HEK293 (cell line): ENCODE results near the gene RTKN2.

Experiments used
- CTCF ChIA-PET: fragments of 350-600 bp; formaldehyde crosslinking; extraction: SDS; loops from one replicate; lab custom pipeline; 2021; ENCODE audit warnings: antibody characterized with exemption; lab: Yijun Ruan, JAX
- POLR2A ChIA-PET: fragments of 300-600 bp; formaldehyde crosslinking; extraction: SDS; loops from one replicate; lab custom pipeline; 2020; ENCODE audit warnings: antibody characterized with exemption, inconsistent platforms; lab: Yijun Ruan, JAX
- H3K27ac ChIP-seq: fragments of 200-500 bp; sonication (Bioruptor generic); 2 replicates; pipeline ENCODE4 v1.5.1; 2014; ENCODE audit warnings: low read depth, low read length, control low read depth, inconsistent platforms; ENCODE audit errors: extremely low read depth
- H3K36me3 ChIP-seq, 2 experiments: fragments of 200-500 bp in 1 of 2; sonication (Bioruptor generic) in 1 of 2; 1 replicate in 1 of 2; 2 replicates in 1 of 2; pipeline ENCODE4 v1.5.1; 2014 to 2017; ENCODE audit warnings: inconsistent platforms in 2 of 2, low read length in 2 of 2; ENCODE audit not compliant: control insufficient read depth in 2 of 2, insufficient read depth in 1 of 2
- H3K4me1 ChIP-seq: fragments of 200-500 bp; sonication (Bioruptor generic); 2 replicates; pipeline ENCODE4 v1.5.1; 2014; ENCODE audit warnings: mild to moderate bottlenecking, low read length, inconsistent platforms; ENCODE audit not compliant: control insufficient read depth, insufficient read depth
- H3K4me3 ChIP-seq: 2 replicates; pipeline ENCODE4 v1.5.1; 2011; ENCODE audit warnings: low read depth, mild to moderate bottlenecking, control low read depth, low read length, moderate library complexity
- H3K9me3 ChIP-seq: fragments of 200-500 bp; sonication (Bioruptor generic); 2 replicates; pipeline ENCODE4 v1.5.1; 2014; ENCODE audit warnings: low read depth, low read length, inconsistent platforms; ENCODE audit not compliant: control insufficient read depth, insufficient read depth
- BCL11A ChIP-seq: fragments of 450-650 bp; formaldehyde crosslinking; IDR thresholded peaks from 2 replicates; pipeline ENCODE4 v1.5.1; 2016; ENCODE audit warnings: low read depth, missing biosample characterization, missing genetic modification characterization
- EGR2 ChIP-seq: fragments of 450-650 bp; formaldehyde crosslinking; IDR thresholded peaks from 2 replicates; pipeline ENCODE4 v1.5.1; 2016; ENCODE audit warnings: low read depth, missing biosample characterization, missing genetic modification characterization
- PRDM2 ChIP-seq: fragments of 450-650 bp; formaldehyde crosslinking; IDR thresholded peaks from 2 replicates; pipeline ENCODE4 v1.5.1; 2016; ENCODE audit warnings: missing biosample characterization, missing genetic modification characterization, borderline replicate concordance
- RBAK ChIP-seq: fragments of 450-650 bp; formaldehyde crosslinking; IDR thresholded peaks from 2 replicates; pipeline ENCODE4 v1.5.1; 2016; ENCODE audit warnings: missing biosample characterization, missing genetic modification characterization
- YY1 ChIP-seq: fragments of 450-650 bp; formaldehyde crosslinking; IDR thresholded peaks from 2 replicates; pipeline ENCODE4 v1.5.1; 2018; ENCODE audit warnings: missing biosample characterization, missing genetic modification characterization
- YY2 ChIP-seq: fragments of 450-650 bp; formaldehyde crosslinking; IDR thresholded peaks from 2 replicates; pipeline ENCODE4 v1.5.1; 2016; ENCODE audit warnings: missing biosample characterization, missing genetic modification characterization
- ZBTB1 ChIP-seq: fragments of 450-650 bp; formaldehyde crosslinking; IDR thresholded peaks from 2 replicates; pipeline ENCODE4 v1.5.1; 2016; ENCODE audit warnings: missing biosample characterization, missing genetic modification characterization
- ZEB2 ChIP-seq: fragments of 450-650 bp; formaldehyde crosslinking; IDR thresholded peaks from 2 replicates; pipeline ENCODE4 v1.5.1; 2016; ENCODE audit warnings: missing biosample characterization, missing genetic modification characterization
- ZNF121 ChIP-seq: fragments of 450-650 bp; formaldehyde crosslinking; IDR thresholded peaks from 2 replicates; pipeline ENCODE4 v1.5.1; 2016; ENCODE audit warnings: missing biosample characterization, missing genetic modification characterization
- ZNF169 ChIP-seq: fragments of 450-650 bp; formaldehyde crosslinking; IDR thresholded peaks from 2 replicates; pipeline ENCODE4 v1.5.1; 2016; ENCODE audit warnings: missing biosample characterization, missing genetic modification characterization
- ZNF174 ChIP-seq: fragments of 450-650 bp; formaldehyde crosslinking; IDR thresholded peaks from 2 replicates; pipeline ENCODE4 v1.5.0; 2017; ENCODE audit warnings: missing biosample characterization, mild to moderate bottlenecking, missing genetic modification characterization
- ZNF426 ChIP-seq: fragments of 450-650 bp; formaldehyde crosslinking; IDR thresholded peaks from 2 replicates; pipeline ENCODE4 v1.5.1; 2017; ENCODE audit warnings: missing biosample characterization, missing genetic modification characterization, mild to moderate bottlenecking, inconsistent platforms, moderate library complexity
- ZNF433 ChIP-seq: fragments of 450-650 bp; formaldehyde crosslinking; IDR thresholded peaks from 2 replicates; pipeline ENCODE4 v1.5.1; 2016; ENCODE audit warnings: missing biosample characterization, missing genetic modification characterization, low read depth
- ZNF501 ChIP-seq: fragments of 450-650 bp; formaldehyde crosslinking; IDR thresholded peaks from 2 replicates; pipeline ENCODE4 v1.5.1; 2016; ENCODE audit warnings: missing biosample characterization, missing genetic modification characterization
- ZNF530 ChIP-seq: fragments of 450-650 bp; formaldehyde crosslinking; IDR thresholded peaks from 2 replicates; pipeline ENCODE4 v1.5.1; 2016; ENCODE audit warnings: low read depth, missing biosample characterization, missing genetic modification characterization
- ZNF600 ChIP-seq: fragments of 450-650 bp; formaldehyde crosslinking; IDR thresholded peaks from 2 replicates; pipeline ENCODE4 v1.5.1; 2016; ENCODE audit warnings: missing biosample characterization, missing genetic modification characterization
- ZNF654 ChIP-seq: fragments of 450-650 bp; formaldehyde crosslinking; IDR thresholded peaks from 2 replicates; pipeline ENCODE4 v1.5.1; 2016; ENCODE audit warnings: low read depth, missing biosample characterization, missing genetic modification characterization
- ZNF768 ChIP-seq: fragments of 450-650 bp; formaldehyde crosslinking; IDR thresholded peaks from 2 replicates; pipeline ENCODE4 v1.5.1; 2018; ENCODE audit warnings: missing biosample characterization, mild to moderate bottlenecking, missing genetic modification characterization
- ZNF837 ChIP-seq: fragments of 450-650 bp; formaldehyde crosslinking; IDR thresholded peaks from 2 replicates; pipeline ENCODE4 v1.5.1; 2016; ENCODE audit warnings: missing biosample characterization, missing genetic modification characterization
- ZNF843 ChIP-seq: fragments of 450-650 bp; formaldehyde crosslinking; IDR thresholded peaks from 2 replicates; pipeline ENCODE4 v1.5.1; 2016; ENCODE audit warnings: missing biosample characterization, missing genetic modification characterization
- ZSCAN16 ChIP-seq: fragments of 450-650 bp; formaldehyde crosslinking; IDR thresholded peaks from 2 replicates; pipeline ENCODE4 v1.5.1; 2016; ENCODE audit warnings: missing biosample characterization, missing genetic modification characterization
- TF ChIP-seq, protein P1 (sequence below): sonication (generic); formaldehyde crosslinking; IDR thresholded peaks from 2 replicates; pipeline ENCODE4 v1.8.1; 2022; ENCODE audit warnings: mild to moderate bottlenecking, moderate library complexity, missing genetic modification reagents

The RTKN2 gene

DNA sequence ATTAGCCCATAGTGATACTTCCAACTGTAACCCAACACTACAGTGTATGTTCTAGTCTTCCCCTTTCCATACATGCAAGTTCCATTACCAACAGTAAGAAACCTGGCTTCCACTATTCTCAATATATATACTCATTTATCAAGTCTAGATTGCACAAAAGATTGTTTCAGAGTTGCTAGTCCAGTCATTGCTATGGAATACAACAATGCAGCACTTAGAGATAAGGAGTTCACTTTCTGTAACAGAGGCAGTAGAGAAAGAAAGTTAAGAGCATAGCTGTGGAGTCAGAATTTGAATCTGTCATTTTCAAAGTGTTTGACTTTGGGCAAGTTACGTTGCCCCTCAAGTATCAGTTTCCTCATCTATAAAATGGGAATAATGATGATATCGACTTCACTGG, 90.1 kb downstream of the RTKN2 start:
- no peak overlapping the region for H3K27ac ChIP-seq
- H3K36me3 ChIP-seq = no peaks in the 10 kb centered on the region
- H3K4me1 ChIP-seq = no peaks in the 10 kb centered on the region
- H3K9me3 ChIP-seq = no peaks in the 10 kb centered on the region
- POLR2A ChIA-PET = no interaction called here
- CTCF ChIA-PET = no interaction called here
- H3K4me3 ChIP-seq = no peak overlapping the region
- no peak for TF ChIP-seq ZNF654 (tag by site-specific recombination)

DNA sequence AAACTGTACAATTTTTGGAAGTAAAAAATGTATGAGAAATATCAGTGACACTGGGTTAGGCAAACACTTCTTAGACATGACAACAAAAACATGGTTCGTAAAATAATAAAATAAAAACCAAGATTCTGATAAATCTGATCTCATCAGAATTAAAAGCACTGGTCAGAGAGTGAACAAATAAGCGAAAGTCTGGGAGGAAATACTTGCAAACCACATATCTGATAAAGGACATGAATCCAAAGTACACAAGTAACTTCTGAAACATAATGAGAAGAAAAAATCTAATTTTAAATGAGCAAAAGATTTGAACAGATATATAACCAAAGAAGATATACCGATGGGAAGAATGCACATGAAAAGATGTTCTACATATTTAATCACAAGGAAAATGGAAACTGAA, 91.5 kb downstream of the RTKN2 start:
- ChIA-PET POLR2A (no interaction called here), CTCF (no interaction called here)
- no peak overlapping the region for H3K4me3 ChIP-seq
- H3K4me1 ChIP-seq = no peaks in the 10 kb centered on the region
- no peak for TF ChIP-seq ZNF169 (tag by site-specific recombination)
- TF ChIP-seq, all 188 proteins: peak for 0
- H3K36me3 ChIP-seq = no peaks in the 10 kb centered on the region
- H3K27ac ChIP-seq = no peak overlapping the region
- no peaks in the 10 kb centered on the region for H3K9me3 ChIP-seq

GRCh38 chr10:62175251-62175650, 93.4 kb downstream of the RTKN2 start:
- CTCF ChIA-PET = interaction anchor here (0.7 kb wide), 1 partner anchor 70 kb away, joined by 3 read pairs; no protein-coding TSS in a partner anchor
- POLR2A ChIA-PET = no interaction called here

More at GRCh38 chr10:62175251-62175650, 93.4 kb downstream of the RTKN2 start:
- Histone ChIP-seq H3K4me3 (no peak overlapping the region), H3K4me1 (no peaks in the 10 kb centered on the region), H3K36me3 (no peaks in the 10 kb centered on the region), H3K27ac (no peak overlapping the region), H3K9me3 (no peaks in the 10 kb centered on the region)
- no peak for TF ChIP-seq ZNF174 (tag by site-specific recombination)
- no peak for TF ChIP-seq EGR2 (tag by site-specific recombination)
- TF ChIP-seq ZNF600 (tag by site-specific recombination) = no peak
- TF ChIP-seq RBAK = no peak
- TF ChIP-seq, protein P1, sequence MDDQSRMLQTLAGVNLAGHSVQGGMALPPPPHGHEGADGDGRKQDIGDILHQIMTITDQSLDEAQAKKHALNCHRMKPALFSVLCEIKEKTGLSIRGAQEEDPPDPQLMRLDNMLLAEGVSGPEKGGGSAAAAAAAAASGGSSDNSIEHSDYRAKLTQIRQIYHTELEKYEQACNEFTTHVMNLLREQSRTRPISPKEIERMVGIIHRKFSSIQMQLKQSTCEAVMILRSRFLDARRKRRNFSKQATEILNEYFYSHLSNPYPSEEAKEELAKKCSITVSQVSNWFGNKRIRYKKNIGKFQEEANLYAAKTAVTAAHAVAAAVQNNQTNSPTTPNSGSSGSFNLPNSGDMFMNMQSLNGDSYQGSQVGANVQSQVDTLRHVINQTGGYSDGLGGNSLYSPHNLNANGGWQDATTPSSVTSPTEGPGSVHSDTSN (CRISPR knock-in tag) = no peak
- no peak for TF ChIP-seq ZNF768
- no peak for TF ChIP-seq ZEB2 (tag by site-specific recombination)
- TF ChIP-seq BCL11A (tag by site-specific recombination) = no peak
- no peak for TF ChIP-seq ZNF837 (tag by site-specific recombination)
- no peak for TF ChIP-seq ZNF530
- no peak for TF ChIP-seq ZBTB1 (tag by site-specific recombination)
- TF ChIP-seq PRDM2 (tag by site-specific recombination) = no peak
- no peak for TF ChIP-seq YY2 (tag by site-specific recombination)
- no peak for TF ChIP-seq ZNF501 (tag by site-specific recombination)
- no peak for TF ChIP-seq ZNF843 (tag by site-specific recombination)
- TF ChIP-seq ZSCAN16 (tag by site-specific recombination) = no peak
- TF ChIP-seq ZNF121 (tag by site-specific recombination) = no peak
- TF ChIP-seq YY1 (tag by site-specific recombination) = no peak
- TF ChIP-seq ZNF433 (tag by site-specific recombination) = no peak
- TF ChIP-seq ZNF426 (tag by site-specific recombination) = no peak
